ENCODE results near the gene EGR1. TPM values are rescaled to one million over a fixed set of nuclear protein-coding genes. Genes with fewer than 3 reads are reported as not detected.

The EGR1 gene
- polyA plus RNA-seq, 1 donor (not counting 4 experiments of a cell fraction or from before 2014, with no cell fraction given), result 5.6 TPM

- TF ChIP-seq EZH2 (IDR thresholded peaks at IDR 0.05; ENCODE audit: low read length), result no peak
- no peak for TF ChIP-seq CTCF (optimal IDR thresholded peaks at IDR 0.05 in 1 of 3, IDR thresholded peaks at IDR 0.05 in 1 of 3, conservative IDR thresholded peaks at IDR 0.05 in 1 of 3; ENCODE audit: extremely low read depth in 1 of 3, insufficient read depth in 2 of 3, low read length in 3 of 3)
- no peak for DNase-seq (ENCODE audit: low read depth, low spot score)
- Histone ChIP-seq H3K9me1 (ENCODE audit: control insufficient read depth, extremely low read depth, insufficient read depth, low read length) (no peaks in the 10 kb centered on the region), H3K4me1 (ENCODE audit: control insufficient read depth, extremely low read depth, insufficient read depth, low read length) (peaks cover 10% of the 10 kb centered on the region), H3K79me2 (ENCODE audit: control insufficient read depth, insufficient read depth, low read length) (no peaks in the 10 kb centered on the region), H3K4me2 (ENCODE audit: control insufficient read depth, extremely low read depth, insufficient read depth, low read depth, low read length) (no peak overlapping the region), H3K9me3 (ENCODE audit: control insufficient read depth, low read depth, low read length) (no peaks in the 10 kb centered on the region), H3K9ac (ENCODE audit: control insufficient read depth, extremely low read depth, insufficient read depth, low read length) (no peak overlapping the region), H3K4me3 (ENCODE audit: control insufficient read depth in 2 of 3, extremely low read depth in 1 of 3, insufficient read depth in 2 of 3, low read depth in 1 of 3, low read length in 3 of 3) (no peak overlapping the region), H4K20me1 (ENCODE audit: control insufficient read depth, extremely low read depth, insufficient read depth, low read length) (no peaks in the 10 kb centered on the region), H2AFZ (ENCODE audit: control insufficient read depth, low read length) (no peak overlapping the region), H3K27me3 (ENCODE audit: control insufficient read depth, extremely low read depth, insufficient read depth, low read length) (no peaks in the 10 kb centered on the region), H3K36me3 (ENCODE audit: control insufficient read depth in 2 of 2, extremely low read depth in 1 of 2, insufficient read depth in 2 of 2, low read length in 2 of 2) (no peaks in the 10 kb centered on the region), H3K27ac (ENCODE audit: control insufficient read depth, insufficient read depth, low read length) (no peak overlapping the region)
- dilution Hi-C loops (cut with MboI; ENCODE audit: extremely low pct_ligation_motif_present, low sequenced_read_pairs), result no loop called here
- no peak for FAIRE-seq
Observed at GRCh38 chr5:138458856-138459255, 6.4 kb upstream of the EGR1 start.

- Histone ChIP-seq H3K4me3 (ENCODE audit: control insufficient read depth in 2 of 3, extremely low read depth in 1 of 3, insufficient read depth in 2 of 3, low read depth in 1 of 3, low read length in 3 of 3) (no peak overlapping the region), H3K27me3 (ENCODE audit: control insufficient read depth, extremely low read depth, insufficient read depth, low read length) (no peaks in the 10 kb centered on the region), H3K9me3 (ENCODE audit: control insufficient read depth, low read depth, low read length) (no peaks in the 10 kb centered on the region), H2AFZ (ENCODE audit: control insufficient read depth, low read length) (no peak overlapping the region), H4K20me1 (ENCODE audit: control insufficient read depth, extremely low read depth, insufficient read depth, low read length) (no peaks in the 10 kb centered on the region), H3K4me2 (ENCODE audit: control insufficient read depth, extremely low read depth, insufficient read depth, low read depth, low read length) (no peak overlapping the region), H3K36me3 (ENCODE audit: control insufficient read depth in 2 of 2, extremely low read depth in 1 of 2, insufficient read depth in 2 of 2, low read length in 2 of 2) (no peaks in the 10 kb centered on the region), H3K9me1 (ENCODE audit: control insufficient read depth, extremely low read depth, insufficient read depth, low read length) (no peaks in the 10 kb centered on the region), H3K4me1 (ENCODE audit: control insufficient read depth, extremely low read depth, insufficient read depth, low read length) (peaks cover 12% of the 10 kb centered on the region), H3K27ac (ENCODE audit: control insufficient read depth, insufficient read depth, low read length) (no peak overlapping the region), H3K9ac (ENCODE audit: control insufficient read depth, extremely low read depth, insufficient read depth, low read length) (no peak overlapping the region), H3K79me2 (ENCODE audit: control insufficient read depth, insufficient read depth, low read length) (no peaks in the 10 kb centered on the region)
- dilution Hi-C loops (cut with MboI; ENCODE audit: extremely low pct_ligation_motif_present, low sequenced_read_pairs), result no loop called here
- no peak for FAIRE-seq
- no peak for DNase-seq (ENCODE audit: low read depth, low spot score)
- TF ChIP-seq CTCF (optimal IDR thresholded peaks at IDR 0.05 in 1 of 3, IDR thresholded peaks at IDR 0.05 in 1 of 3, conservative IDR thresholded peaks at IDR 0.05 in 1 of 3; ENCODE audit: extremely low read depth in 1 of 3, insufficient read depth in 2 of 3, low read length in 3 of 3) (no peak), EZH2 (IDR thresholded peaks at IDR 0.05; ENCODE audit: low read length) (no peak)
Observed at GRCh38 chr5:138459311-138459933, 5.9 kb upstream of the EGR1 start.
